AG10803 (cell line): ENCODE measurements around the gene AMFR.
A peak's percentile ranks its signal among the peaks of the same experiment; 100 is the strongest.

Experiments
- DNase-seq: peaks from one replicate; pipeline ENCODE4 v3.0.0; 2010; ENCODE audit warnings: low read depth
- H3K4me3 ChIP-seq: 2 replicates; pipeline ENCODE4 v1.5.1; 2011; ENCODE audit warnings: mild to moderate bottlenecking, low read length, control low read depth
- CTCF ChIP-seq: conservative IDR thresholded peaks from 2 replicates; pipeline ENCODE4 v1.5.1; 2011; ENCODE audit warnings: mild to moderate bottlenecking, low read length, control low read depth, inconsistent platforms

The AMFR gene

DNA sequence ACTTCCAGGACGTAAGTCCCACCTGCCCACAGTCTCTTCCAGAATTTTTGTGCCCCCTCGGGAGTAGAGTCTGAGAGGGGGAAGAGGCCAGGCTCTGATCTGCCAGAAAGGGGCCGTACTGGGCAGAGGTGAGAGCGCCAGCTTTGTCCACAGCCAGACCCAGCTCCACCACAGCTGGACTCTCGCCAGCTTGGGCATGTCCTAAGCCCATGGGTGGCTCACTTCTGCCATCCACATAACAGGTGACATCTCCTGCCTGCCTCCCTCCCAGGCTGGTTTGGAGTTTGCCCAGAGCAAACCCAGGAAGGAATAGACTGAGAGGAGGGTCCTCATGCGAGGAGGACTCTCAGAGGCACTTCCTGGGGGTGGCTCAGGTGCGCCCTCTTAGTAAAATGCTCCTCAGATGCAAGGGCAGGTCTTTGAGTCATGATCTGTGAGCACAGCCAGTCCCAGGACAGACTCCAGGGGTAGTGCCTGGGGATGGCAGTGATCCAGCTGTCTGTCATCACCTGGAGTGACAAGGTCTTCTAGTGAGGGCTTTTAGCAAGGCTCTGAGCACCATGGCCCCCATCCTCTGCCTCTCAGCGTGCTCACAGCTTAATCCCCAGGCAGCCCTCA is 89.2 kb downstream of the AMFR start:
- no peak for DNase-seq
- H3K4me3 ChIP-seq = no peak overlapping the region
- TF ChIP-seq CTCF = no peak

- TF ChIP-seq CTCF = no peak
Measured at GRCh38 chr16:56334761-56335160, 90.6 kb downstream of the AMFR start.

DNA sequence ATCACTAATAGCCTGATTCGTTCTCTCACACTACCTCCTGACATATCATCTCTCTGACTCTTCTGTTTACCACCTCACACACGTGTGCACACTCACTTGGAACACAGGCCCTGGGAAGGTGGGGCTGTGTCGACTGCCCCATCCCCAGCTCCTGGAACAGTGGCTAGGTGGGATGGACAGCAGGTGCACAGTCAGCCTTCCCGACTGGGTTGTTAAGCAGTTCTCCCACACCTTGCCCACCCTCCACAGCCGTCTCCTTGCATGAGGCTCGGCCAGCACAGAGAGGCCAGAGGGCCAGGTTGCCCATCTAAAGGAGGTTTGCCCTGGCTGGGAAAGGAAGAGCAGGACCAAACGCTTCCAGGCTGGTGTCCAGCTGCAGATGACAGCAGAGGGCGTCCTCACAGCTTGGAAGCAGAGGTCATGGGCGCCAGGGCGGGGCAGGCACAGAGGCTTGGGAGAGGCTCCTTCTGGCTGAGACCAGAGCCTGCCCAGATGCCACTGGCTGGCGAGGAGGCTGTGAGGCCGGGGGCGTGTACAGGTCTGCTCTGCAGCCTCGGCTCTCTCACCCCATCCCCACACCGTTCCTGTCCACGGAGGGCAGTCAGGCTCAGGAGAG is 92.8 kb downstream of the AMFR start:
- peak; percentile 65 for TF ChIP-seq CTCF
- peak; percentile 74 for DNase-seq
- H3K4me3 ChIP-seq = no peak overlapping the region

More at GRCh38 chr16:56334761-56335160, 90.6 kb downstream of the AMFR start:
- no peak for DNase-seq
- H3K4me3 ChIP-seq = no peak overlapping the region

DNA sequence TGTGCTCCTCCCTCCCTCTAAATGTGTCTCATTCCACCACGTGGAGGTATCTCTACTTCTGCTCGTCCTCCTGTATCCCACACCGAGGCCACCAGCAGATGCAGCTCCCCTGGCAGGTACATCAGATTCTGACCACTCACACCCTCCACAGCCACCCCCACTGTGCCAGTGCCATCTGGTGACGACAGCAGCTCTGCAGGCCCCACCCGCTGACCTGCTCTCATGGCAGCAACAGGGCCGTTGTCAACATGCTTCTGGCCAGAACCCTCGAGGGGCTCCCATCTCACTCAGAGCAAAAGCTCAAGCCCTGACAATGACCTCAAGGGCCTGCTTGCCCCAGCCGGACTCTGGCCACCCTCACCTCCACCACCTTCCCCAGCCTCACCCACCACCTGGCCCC is 93.4 kb downstream of the AMFR start:
- TF ChIP-seq CTCF = no peak
- H3K4me3 ChIP-seq = no peak overlapping the region
- DNase-seq = no peak

DNA sequence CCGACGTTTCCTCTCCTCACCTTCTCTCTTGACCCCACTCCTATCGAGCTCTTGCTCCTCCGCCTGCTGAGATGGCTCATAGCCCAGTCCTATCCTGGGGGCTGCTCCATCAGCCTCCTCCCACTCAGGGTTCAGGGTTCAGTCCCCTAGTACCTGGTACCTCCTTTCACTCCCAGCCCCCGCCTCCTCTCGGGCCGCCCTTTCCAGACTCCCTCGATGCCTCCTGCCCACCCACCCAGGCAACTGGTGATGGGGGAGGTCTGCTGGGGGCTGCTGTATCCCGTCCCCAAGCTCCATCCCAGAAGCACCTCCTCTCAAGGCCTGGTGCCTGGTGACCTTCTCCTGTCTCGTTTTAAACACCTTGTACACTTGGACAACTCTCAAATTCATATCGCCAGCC is 93.9 kb downstream of the AMFR start:
- DNase-seq = no peak
- TF ChIP-seq CTCF = no peak
- H3K4me3 ChIP-seq = no peak overlapping the region

GRCh38 chr16:56330476-56330875 is 94.9 kb downstream of the AMFR start:
- H3K4me3 ChIP-seq = no peak overlapping the region
- DNase-seq = no peak
- no peak for TF ChIP-seq CTCF

DNA sequence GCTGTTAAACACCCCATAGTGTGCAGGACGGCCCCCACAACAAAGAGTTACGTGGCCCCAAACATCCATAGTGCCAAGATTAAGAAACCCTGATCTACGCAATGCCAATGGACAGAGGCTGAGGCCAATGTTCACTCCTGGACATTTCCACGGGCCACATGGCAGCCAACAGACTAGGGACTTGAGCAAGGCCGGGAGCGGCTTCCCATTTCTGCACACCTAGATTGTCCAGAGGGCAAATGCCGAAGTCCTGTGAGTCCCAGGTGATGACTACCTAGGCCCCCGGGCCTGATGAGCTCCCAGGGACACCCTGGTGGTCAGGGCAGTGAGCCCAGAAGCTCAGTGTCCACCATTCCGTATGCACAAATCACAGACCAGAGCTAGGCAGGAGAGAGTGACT is 95.5 kb downstream of the AMFR start:
- no peak for DNase-seq
- no peak overlapping the region for H3K4me3 ChIP-seq
- no peak for TF ChIP-seq CTCF
